NB4 (cell line): ENCODE data around the gene TEX44.

Source experiments
- DNase-seq: peaks from one replicate; pipeline ENCODE4 v3.0.0; 2010; ENCODE audit warnings: low read depth
- H3K4me3 ChIP-seq: one replicate; pipeline ENCODE4 v1.5.1; 2011; ENCODE audit warnings: mild to moderate bottlenecking, low read depth, low read length, moderate library complexity
- CTCF ChIP-seq: IDR thresholded peaks from one replicate; pipeline ENCODE4 v1.5.1; 2012; ENCODE audit warnings: low read depth, low read length
- MYC ChIP-seq: IDR thresholded peaks from 2 replicates; pipeline ENCODE4 v1.6.1; 2011; ENCODE audit warnings: low read depth, low read length
- POLR2A ChIP-seq: IDR thresholded peaks from 2 replicates; pipeline ENCODE4 v1.6.1; 2011; ENCODE audit warnings: mild to moderate bottlenecking; ENCODE audit not compliant: insufficient read length; ENCODE audit errors: extremely low read depth
- TF ChIP-seq, protein P1 (sequence below): IDR thresholded peaks from 2 replicates; pipeline ENCODE4 v1.6.1; 2011; ENCODE audit warnings: low read depth, low read length

The TEX44 gene

GRCh38 chr2:231593666-231594065, 1.0 kb downstream of the TEX44 start:
- no peak for DNase-seq
- H3K4me3 ChIP-seq, result no peak overlapping the region
- TF ChIP-seq, protein P1, sequence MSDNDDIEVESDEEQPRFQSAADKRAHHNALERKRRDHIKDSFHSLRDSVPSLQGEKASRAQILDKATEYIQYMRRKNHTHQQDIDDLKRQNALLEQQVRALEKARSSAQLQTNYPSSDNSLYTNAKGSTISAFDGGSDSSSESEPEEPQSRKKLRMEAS, result no peak
- TF ChIP-seq MYC (no peak), CTCF (no peak), POLR2A (no peak)

GRCh38 chr2:231597014-231597611, 4.4 kb downstream of the TEX44 start:
- TF ChIP-seq POLR2A, result no peak
- no peak overlapping the region for H3K4me3 ChIP-seq
- no peak for DNase-seq

GRCh38 chr2:231597627-231598026, 5.0 kb downstream of the TEX44 start:
- TF ChIP-seq CTCF, result no peak
- no peak for TF ChIP-seq POLR2A
- TF ChIP-seq, protein P1, result no peak
- no peak for TF ChIP-seq MYC
- no peak overlapping the region for H3K4me3 ChIP-seq
- DNase-seq, result no peak

- no peak for DNase-seq
- no peak for TF ChIP-seq CTCF
- TF ChIP-seq, protein P1, result no peak
- TF ChIP-seq POLR2A, result no peak
- TF ChIP-seq MYC, result no peak
- H3K4me3 ChIP-seq, result no peak overlapping the region
These were observed 8.1 kb downstream of the TEX44 start for GRCh38 chr2:231600619-231601355.

DNA sequence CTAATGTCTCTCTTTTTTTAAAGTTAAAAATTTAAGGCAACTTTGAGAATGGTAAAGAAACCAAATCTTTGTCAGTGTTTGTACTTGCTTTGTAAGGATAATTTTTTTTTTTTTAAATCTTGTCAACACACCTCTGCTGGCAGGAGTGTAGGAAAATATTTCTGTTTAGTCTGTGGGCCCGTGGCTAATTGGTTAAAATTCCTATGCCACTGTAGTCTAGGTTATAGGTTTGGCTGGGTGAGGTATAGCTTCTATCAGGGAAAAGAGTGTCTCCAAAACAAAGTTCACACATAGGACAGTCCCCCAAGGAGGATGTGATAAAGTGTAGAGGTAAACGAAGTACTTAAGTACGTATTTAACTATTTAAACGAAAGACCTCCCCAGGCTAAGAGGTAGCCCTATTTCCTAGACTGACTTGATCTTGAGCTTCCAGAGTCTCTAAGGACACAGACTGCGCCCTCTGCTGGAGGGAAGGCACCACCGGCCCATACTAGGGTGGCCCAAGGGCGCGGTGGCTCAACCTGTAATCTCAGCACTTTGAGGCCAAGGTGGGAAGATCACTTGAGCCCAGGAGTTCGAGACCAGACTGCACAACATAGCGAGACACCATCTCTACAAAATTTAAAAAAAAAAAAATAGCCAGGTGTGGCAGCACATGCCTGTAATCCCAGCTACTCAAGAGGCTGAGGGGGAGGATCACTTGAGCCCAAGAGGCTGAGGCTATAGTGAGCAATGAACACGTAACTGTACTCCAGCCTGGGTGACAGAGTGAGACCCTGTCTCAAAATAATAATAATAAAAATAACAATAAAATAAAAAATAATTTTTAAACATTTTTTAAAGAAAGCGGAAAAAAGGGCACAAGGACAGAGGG, 8.9 kb downstream of the TEX44 start:
- H3K4me3 ChIP-seq, result no peak overlapping the region
- TF ChIP-seq POLR2A (no peak), CTCF (peak; percentile 94)
- peak; percentile 85 for DNase-seq

- DNase-seq, result no peak
- H3K4me3 ChIP-seq, result no peak overlapping the region
- TF ChIP-seq POLR2A, result no peak
- TF ChIP-seq CTCF, result no peak
- TF ChIP-seq, protein P1, result no peak
- TF ChIP-seq MYC, result no peak
These were observed 10.3 kb downstream of the TEX44 start for GRCh38 chr2:231602859-231603467.
